PC-9 (cell line): Measurements from ENCODE around the gene WDR20. TPM values are rescaled to one million over a fixed set of nuclear protein-coding genes. Genes with fewer than 3 reads are reported as not detected.

Experiments
- BruUV-seq: library from RNA; stranded (reverse); fragments of 400-500 nt; replicated peaks from 2 replicates; lab custom pipeline; 2021; lab: Mats Ljungman, UMichigan
- CTCF ChIA-PET: fragments of 300-600 bp; sonication (Branson Sonifier 250); formaldehyde crosslinking; loops from one replicate; lab custom pipeline; 2022; ENCODE audit warnings: antibody characterized with exemption; lab: Charles Lee
- POLR2A ChIA-PET: fragments of 300-600 bp; sonication (Branson Sonifier 250); formaldehyde crosslinking; loops from one replicate; lab custom pipeline; 2022; ENCODE audit warnings: antibody characterized with exemption; ENCODE audit not compliant: unreplicated experiment; lab: Charles Lee
- DNase-seq, 2 experiments: peaks; one replicate each; pipeline versions ENCODE4 v3.0.0 to v3.0.0-alpha.2; 2015 to 2022; ENCODE audit warnings: mixed read lengths in 1 of 2
- H2AFZ ChIP-seq: fragments of 200-600 bp; sonication (generic); 2 replicates; pipeline ENCODE4 v1.8.1; 2017; ENCODE audit warnings: antibody characterized with exemption
- H3F3A ChIP-seq: fragments of 200-600 bp; sonication (generic); 2 replicates; pipeline ENCODE4 v1.8.1; 2017; ENCODE audit warnings: antibody characterized with exemption, mild to moderate bottlenecking, low read depth; ENCODE audit not compliant: insufficient read depth
- H3K27ac ChIP-seq: fragments of 200-600 bp; sonication (generic); 2 replicates; pipeline ENCODE4 v1.6.1; 2016; ENCODE audit warnings: mixed run types
- H3K27me3 ChIP-seq: fragments of 200-600 bp; sonication (generic); 2 replicates; pipeline ENCODE4 v1.6.1; 2016; ENCODE audit warnings: low read depth, mixed run types; ENCODE audit not compliant: insufficient read depth
- H3K36me3 ChIP-seq: fragments of 200-600 bp; sonication (generic); 2 replicates; pipeline ENCODE4 v1.6.1; 2016; ENCODE audit warnings: low read depth, mixed run types
- H3K4me1 ChIP-seq: fragments of 200-600 bp; sonication (generic); replicated peaks from 2 replicates; pipeline ENCODE4 v1.6.1; 2016; ENCODE audit warnings: mixed run types; ENCODE audit not compliant: insufficient read depth
- H3K4me2 ChIP-seq: fragments of 200-600 bp; sonication (generic); 2 replicates; pipeline ENCODE4 v1.6.1; 2017; ENCODE audit warnings: mixed run types
- H3K4me3 ChIP-seq: fragments of 200-600 bp; sonication (generic); 2 replicates; pipeline ENCODE4 v1.6.1; 2016; ENCODE audit warnings: mixed run types
- H3K79me2 ChIP-seq: fragments of 200-600 bp; sonication (generic); 2 replicates; pipeline ENCODE4 v1.6.1; 2017; ENCODE audit warnings: low read depth, mixed run types
- H3K9me2 ChIP-seq: fragments of 200-600 bp; sonication (generic); 2 replicates; pipeline ENCODE4 v1.8.1; 2017; ENCODE audit warnings: mild to moderate bottlenecking; ENCODE audit not compliant: insufficient read depth
- H3K9me3 ChIP-seq: fragments of 200-600 bp; sonication (generic); 2 replicates; pipeline ENCODE4 v1.8.1; 2016; ENCODE audit warnings: low read depth; ENCODE audit not compliant: insufficient read depth
- H4K20me1 ChIP-seq: fragments of 200-600 bp; sonication (generic); 2 replicates; pipeline ENCODE4 v1.8.1; 2017; ENCODE audit not compliant: insufficient read depth
- CTCF ChIP-seq: fragments of 200-600 bp; sonication (generic); conservative IDR thresholded peaks from 2 replicates; pipeline ENCODE4 v1.6.1; 2017; ENCODE audit warnings: mixed run types, antibody characterized with exemption, mild to moderate bottlenecking, moderate library complexity
- EZH2 ChIP-seq: fragments of 200-600 bp; sonication (generic); IDR thresholded peaks from 2 replicates; pipeline ENCODE4 v1.8.0; 2017; ENCODE audit warnings: antibody characterized with exemption, low read depth
- intact Hi-C: fragments of 100-400 bp; cut with micrococcal nuclease; formaldehyde crosslinking; loops from one replicate; pipeline ENCODE4 v1.10.0; 2022; ENCODE audit not compliant: unreplicated experiment
- total RNA-seq: library from RNA; stranded (reverse); gene quantifications from 2 replicates; pipeline ENCODE4 v1.2.3, GENCODE V29; 2021

WDR20 gene
- total RNA-seq, 1 experiment from 2014 or later, result 93.5 TPM

DNA sequence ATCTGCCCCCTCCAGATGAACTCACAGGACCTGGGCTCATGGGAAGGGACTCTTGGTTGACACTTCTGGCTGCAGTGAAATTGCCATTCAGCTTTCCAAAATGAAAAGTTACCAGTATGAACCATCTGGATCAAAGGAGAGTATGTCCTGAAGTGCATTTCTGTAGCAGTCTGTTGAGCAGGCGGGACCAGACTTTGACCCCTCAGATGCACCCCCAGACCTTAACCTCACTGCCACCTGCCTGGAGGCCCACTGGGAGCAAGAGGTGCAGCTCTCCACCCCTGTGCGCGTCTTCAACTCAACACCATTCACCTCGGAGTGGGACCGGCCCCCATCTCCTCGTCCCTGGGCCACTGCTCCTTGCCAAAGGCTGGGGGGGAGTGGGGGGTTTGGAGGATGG is 110.3 kb downstream of the WDR20 start:
- no TSS peak for BruUV-seq
- CTCF ChIA-PET, result no interaction called here
- no peaks in the 10 kb centered on the region for H3K27me3 ChIP-seq
- H3K27ac ChIP-seq, result no peak overlapping the region
- H3K36me3 ChIP-seq, result no peaks in the 10 kb centered on the region
- H3F3A ChIP-seq, result no peaks in the 10 kb centered on the region
- no peak for DNase-seq
- no peaks in the 10 kb centered on the region for H3K9me3 ChIP-seq
- H3K79me2 ChIP-seq, result no peaks in the 10 kb centered on the region
- H3K9me2 ChIP-seq, result no peaks in the 10 kb centered on the region
- intact Hi-C loops, result no loop called here
- POLR2A ChIA-PET, result no interaction called here
- no peak overlapping the region for H3K4me3 ChIP-seq
- TF ChIP-seq CTCF (no peak), EZH2 (no peak)
- H3K4me1 ChIP-seq, result no peaks in the 10 kb centered on the region
- no peak overlapping the region for H3K4me2 ChIP-seq
- no peak overlapping the region for H2AFZ ChIP-seq
- H4K20me1 ChIP-seq, result no peaks in the 10 kb centered on the region

GRCh38 chr14:102250636-102251035 is 110.9 kb downstream of the WDR20 start:
- Histone ChIP-seq H2AFZ (no peak overlapping the region), H3K9me2 (no peaks in the 10 kb centered on the region), H3K4me3 (no peak overlapping the region), H4K20me1 (no peaks in the 10 kb centered on the region), H3K36me3 (no peaks in the 10 kb centered on the region), H3K79me2 (no peaks in the 10 kb centered on the region), H3K9me3 (no peaks in the 10 kb centered on the region), H3K27me3 (no peaks in the 10 kb centered on the region), H3F3A (no peaks in the 10 kb centered on the region), H3K4me1 (no peaks in the 10 kb centered on the region; the same call in 1 of the 2 replicates), H3K27ac (no peak overlapping the region), H3K4me2 (no peak overlapping the region)
- DNase-seq, result no peak
- BruUV-seq, result no TSS peak
- no peak for TF ChIP-seq EZH2
- no peak for TF ChIP-seq CTCF
- intact Hi-C loops, result no loop called here
- ChIA-PET CTCF (no interaction called here), POLR2A (no interaction called here)

DNA sequence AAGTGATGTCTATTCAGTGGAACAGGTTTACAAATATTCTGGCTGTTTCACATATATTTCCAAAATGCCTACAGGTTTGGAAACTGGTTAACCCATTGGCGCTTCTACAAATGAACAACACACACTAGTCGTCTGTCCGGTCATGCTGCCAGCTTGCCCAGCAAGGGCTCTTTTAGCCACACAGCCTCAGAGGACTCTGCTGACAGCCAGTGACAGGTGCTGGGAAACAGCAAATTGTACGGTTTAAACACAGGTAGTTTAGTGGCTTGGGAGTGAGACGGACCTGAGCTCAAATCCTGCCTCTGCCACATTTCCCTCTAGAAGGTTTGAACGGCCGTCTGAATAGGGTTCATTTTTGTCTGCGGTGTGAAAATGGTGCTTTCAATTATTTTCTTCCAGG is 111.5 kb downstream of the WDR20 start:
- H3K9me3 ChIP-seq, result no peaks in the 10 kb centered on the region
- intact Hi-C loops, result no loop called here
- no peaks in the 10 kb centered on the region for H3K9me2 ChIP-seq
- H3K27me3 ChIP-seq, result no peaks in the 10 kb centered on the region
- no peaks in the 10 kb centered on the region for H3K36me3 ChIP-seq
- H3F3A ChIP-seq, result no peaks in the 10 kb centered on the region
- H3K4me2 ChIP-seq, result no peak overlapping the region
- H4K20me1 ChIP-seq, result no peaks in the 10 kb centered on the region
- BruUV-seq, result no TSS peak
- ChIA-PET POLR2A (no interaction called here), CTCF (no interaction called here)
- H2AFZ ChIP-seq, result no peak overlapping the region
- no peaks in the 10 kb centered on the region; the same call in 1 of the 2 replicates for H3K4me1 ChIP-seq
- no peak for TF ChIP-seq EZH2
- no peak for TF ChIP-seq CTCF
- no peaks in the 10 kb centered on the region for H3K79me2 ChIP-seq
- no peak for DNase-seq
- H3K4me3 ChIP-seq, result no peak overlapping the region
- no peak overlapping the region for H3K27ac ChIP-seq
